Testis (tissue), 5 donors: ENCODE measurements around the gene ARID4B. TPM values are rescaled to one million over a fixed set of nuclear protein-coding genes. Genes with fewer than 3 reads are reported as not detected.
A peak's percentile ranks its signal among the peaks of the same experiment; 100 is the strongest.

Experiments
- DNase-seq: peaks from one replicate; pipeline ENCODE4 v3.0.0-alpha.2; 2019
- H3K27ac ChIP-seq, 2 donors: fragments of 200-600 bp; sonication (generic); one replicate each; pipeline ENCODE4 v1.5.1; 2019
- H3K27me3 ChIP-seq: fragments of 200-600 bp; sonication (generic); one replicate; pipeline ENCODE4 v1.5.1; 2019
- H3K36me3 ChIP-seq: fragments of 200-600 bp; sonication (generic); one replicate; pipeline ENCODE4 v1.5.1; 2017; ENCODE audit warnings: low read depth; ENCODE audit errors: missing control alignments
- H3K4me1 ChIP-seq: fragments of 200-600 bp; sonication (generic); one replicate; pipeline ENCODE4 v1.5.1; 2019
- H3K4me3 ChIP-seq, 2 donors: fragments of 200-600 bp; sonication (generic); one replicate each; pipeline ENCODE4 v1.5.1; 2017 to 2019
- H3K9me3 ChIP-seq: fragments of 200-600 bp; sonication (generic); one replicate; pipeline ENCODE4 v1.5.1; 2017
- POLR2A ChIP-seq: fragments of 450-650 bp; IDR thresholded peaks from one replicate; pipeline ENCODE4 v1.6.1; 2017; ENCODE audit warnings: antibody characterized with exemption, mild to moderate bottlenecking, moderate library complexity
- WGBS, 2 donors: methylation state at CpG; one replicate each; pipeline ENCODE4 v1.1.5; 2018; 5-methylcytosine and 5-hydroxymethylcytosine counted together
- intact Hi-C: fragments of 100-400 bp; cut with DNase I; formaldehyde crosslinking; loops from one replicate; pipeline ENCODE4 v1.15.1; 2023; ENCODE audit warnings: low total_unique reads
- long read RNA-seq, 2 donors: transcript quantifications; one replicate each; lab custom pipeline, GENCODE V29; 2026
- polyA plus RNA-seq: library from polyadenylated mRNA; stranded (reverse); fragments of 350-450 nt; fragmentation: Illumina TruSeq; extraction: RNeasy Lipid Tissue Mini Kit (QIAGEN cat#74804); gene quantifications from one replicate; pipeline ENCODE4 v1.2.3, GENCODE V29; 2014; ENCODE audit warnings: low read depth, low replicate concordance; ENCODE audit not compliant: insufficient read depth
- total RNA-seq, 2 donors: library from RNA; depleted of rRNA; stranded (reverse); fragments of >200 nt; gene quantifications; one replicate each; pipeline ENCODE4 v1.2.3, GENCODE V29; 2016
- TF ChIP-seq, protein P1 (sequence below), 3 experiments: fragments of 450-650 bp in 2 of 3; fragments of 200-600 bp in 1 of 3; sonication (generic) in 1 of 3; IDR thresholded peaks; one replicate each; pipeline ENCODE4 v1.5.1; 2016 to 2019; ENCODE audit warnings: antibody characterized with exemption in 3 of 3, mild to moderate bottlenecking in 2 of 3, moderate library complexity in 1 of 3

Gene ARID4B, protein sequence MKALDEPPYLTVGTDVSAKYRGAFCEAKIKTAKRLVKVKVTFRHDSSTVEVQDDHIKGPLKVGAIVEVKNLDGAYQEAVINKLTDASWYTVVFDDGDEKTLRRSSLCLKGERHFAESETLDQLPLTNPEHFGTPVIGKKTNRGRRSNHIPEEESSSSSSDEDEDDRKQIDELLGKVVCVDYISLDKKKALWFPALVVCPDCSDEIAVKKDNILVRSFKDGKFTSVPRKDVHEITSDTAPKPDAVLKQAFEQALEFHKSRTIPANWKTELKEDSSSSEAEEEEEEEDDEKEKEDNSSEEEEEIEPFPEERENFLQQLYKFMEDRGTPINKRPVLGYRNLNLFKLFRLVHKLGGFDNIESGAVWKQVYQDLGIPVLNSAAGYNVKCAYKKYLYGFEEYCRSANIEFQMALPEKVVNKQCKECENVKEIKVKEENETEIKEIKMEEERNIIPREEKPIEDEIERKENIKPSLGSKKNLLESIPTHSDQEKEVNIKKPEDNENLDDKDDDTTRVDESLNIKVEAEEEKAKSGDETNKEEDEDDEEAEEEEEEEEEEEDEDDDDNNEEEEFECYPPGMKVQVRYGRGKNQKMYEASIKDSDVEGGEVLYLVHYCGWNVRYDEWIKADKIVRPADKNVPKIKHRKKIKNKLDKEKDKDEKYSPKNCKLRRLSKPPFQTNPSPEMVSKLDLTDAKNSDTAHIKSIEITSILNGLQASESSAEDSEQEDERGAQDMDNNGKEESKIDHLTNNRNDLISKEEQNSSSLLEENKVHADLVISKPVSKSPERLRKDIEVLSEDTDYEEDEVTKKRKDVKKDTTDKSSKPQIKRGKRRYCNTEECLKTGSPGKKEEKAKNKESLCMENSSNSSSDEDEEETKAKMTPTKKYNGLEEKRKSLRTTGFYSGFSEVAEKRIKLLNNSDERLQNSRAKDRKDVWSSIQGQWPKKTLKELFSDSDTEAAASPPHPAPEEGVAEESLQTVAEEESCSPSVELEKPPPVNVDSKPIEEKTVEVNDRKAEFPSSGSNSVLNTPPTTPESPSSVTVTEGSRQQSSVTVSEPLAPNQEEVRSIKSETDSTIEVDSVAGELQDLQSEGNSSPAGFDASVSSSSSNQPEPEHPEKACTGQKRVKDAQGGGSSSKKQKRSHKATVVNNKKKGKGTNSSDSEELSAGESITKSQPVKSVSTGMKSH (N-terminal part only)
- total RNA-seq (10 to 100 TPM; 60.0 to 72.4 TPM), polyA plus RNA-seq (11.6 TPM)
- long read RNA-seq, donor 1, partial matches to known transcripts = 20 of 22 reads
- long read RNA-seq, donor 1, other reads (novel, unspliced or antisense) = 0 of 22 reads
- long read RNA-seq, donor 2, full-length matches to known transcripts = 2 of 2 reads
- long read RNA-seq, donor 2, partial matches to known transcripts = 0 of 2 reads
- long read RNA-seq, donor 2, other reads (novel, unspliced or antisense) = 0 of 2 reads

DNA sequence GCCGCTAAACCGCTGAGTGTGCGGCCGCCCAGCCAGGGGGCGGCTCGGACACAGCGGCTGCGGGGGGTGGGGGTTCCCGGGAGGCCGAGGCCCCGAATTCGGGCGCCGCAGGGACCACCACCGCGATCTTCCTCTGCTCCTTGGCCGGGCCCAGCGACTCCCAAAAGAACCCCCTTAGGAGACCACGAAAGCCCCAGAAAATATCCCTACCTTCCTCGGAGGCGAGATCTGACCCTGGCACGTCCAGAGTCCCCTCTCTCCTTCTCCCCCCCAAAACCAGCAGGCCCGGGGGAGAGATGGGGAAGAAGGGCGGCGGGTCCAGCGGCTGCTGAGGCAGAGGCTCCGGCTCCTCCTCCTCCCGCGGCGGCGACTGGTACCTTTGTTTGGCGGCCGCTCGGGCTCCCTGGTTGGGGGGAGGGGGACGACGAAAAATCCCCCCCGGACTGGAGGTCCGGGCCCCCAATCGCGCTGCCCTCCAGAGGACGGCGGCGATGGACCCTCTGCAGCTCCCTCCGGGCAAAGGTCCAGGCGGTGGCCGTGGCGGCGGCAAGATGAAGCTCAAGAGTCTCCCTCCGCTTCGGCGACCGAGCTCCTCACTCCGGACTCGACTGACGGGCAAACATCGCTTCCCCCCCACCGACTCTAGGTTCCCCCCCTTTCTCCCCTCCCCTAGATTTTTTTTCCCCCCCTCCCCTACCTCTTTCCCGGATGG is at the start of gene ARID4B:
TSS of gene ARID4B (minus strand) at position 621 of the 712 bp plus-strand sequence. CDS start 1,260 bp downstream, outside the sequence.
- H3K9me3 ChIP-seq = no peaks in the 10 kb centered on the region
- H3K27ac ChIP-seq = peak within 1 kb of the TSS; percentile 99
- peak; percentile 44 for TF ChIP-seq POLR2A
- TF ChIP-seq, protein P1, sequence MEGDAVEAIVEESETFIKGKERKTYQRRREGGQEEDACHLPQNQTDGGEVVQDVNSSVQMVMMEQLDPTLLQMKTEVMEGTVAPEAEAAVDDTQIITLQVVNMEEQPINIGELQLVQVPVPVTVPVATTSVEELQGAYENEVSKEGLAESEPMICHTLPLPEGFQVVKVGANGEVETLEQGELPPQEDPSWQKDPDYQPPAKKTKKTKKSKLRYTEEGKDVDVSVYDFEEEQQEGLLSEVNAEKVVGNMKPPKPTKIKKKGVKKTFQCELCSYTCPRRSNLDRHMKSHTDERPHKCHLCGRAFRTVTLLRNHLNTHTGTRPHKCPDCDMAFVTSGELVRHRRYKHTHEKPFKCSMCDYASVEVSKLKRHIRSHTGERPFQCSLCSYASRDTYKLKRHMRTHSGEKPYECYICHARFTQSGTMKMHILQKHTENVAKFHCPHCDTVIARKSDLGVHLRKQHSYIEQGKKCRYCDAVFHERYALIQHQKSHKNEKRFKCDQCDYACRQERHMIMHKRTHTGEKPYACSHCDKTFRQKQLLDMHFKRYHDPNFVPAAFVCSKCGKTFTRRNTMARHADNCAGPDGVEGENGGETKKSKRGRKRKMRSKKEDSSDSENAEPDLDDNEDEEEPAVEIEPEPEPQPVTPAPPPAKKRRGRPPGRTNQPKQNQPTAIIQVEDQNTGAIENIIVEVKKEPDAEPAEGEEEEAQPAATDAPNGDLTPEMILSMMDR (IDR thresholded peaks at IDR 0.05) = no peak
- no peak for DNase-seq
- no peaks in the 10 kb centered on the region for H3K27me3 ChIP-seq
- H3K36me3 ChIP-seq = no peaks in the 10 kb centered on the region
- intact Hi-C loops = loop anchor here (10.0 kb wide), 1 partner anchor 223 kb away; no protein-coding TSS in a partner anchor
- peak within 1 kb of the TSS; percentile 96 to 100 for H3K4me3 ChIP-seq
- 1 to 2% methylated on average over 17 to 58 of the region's 58 CpGs for WGBS, 2 donors
- peaks cover 15% of the 10 kb centered on the region for H3K4me1 ChIP-seq

DNA sequence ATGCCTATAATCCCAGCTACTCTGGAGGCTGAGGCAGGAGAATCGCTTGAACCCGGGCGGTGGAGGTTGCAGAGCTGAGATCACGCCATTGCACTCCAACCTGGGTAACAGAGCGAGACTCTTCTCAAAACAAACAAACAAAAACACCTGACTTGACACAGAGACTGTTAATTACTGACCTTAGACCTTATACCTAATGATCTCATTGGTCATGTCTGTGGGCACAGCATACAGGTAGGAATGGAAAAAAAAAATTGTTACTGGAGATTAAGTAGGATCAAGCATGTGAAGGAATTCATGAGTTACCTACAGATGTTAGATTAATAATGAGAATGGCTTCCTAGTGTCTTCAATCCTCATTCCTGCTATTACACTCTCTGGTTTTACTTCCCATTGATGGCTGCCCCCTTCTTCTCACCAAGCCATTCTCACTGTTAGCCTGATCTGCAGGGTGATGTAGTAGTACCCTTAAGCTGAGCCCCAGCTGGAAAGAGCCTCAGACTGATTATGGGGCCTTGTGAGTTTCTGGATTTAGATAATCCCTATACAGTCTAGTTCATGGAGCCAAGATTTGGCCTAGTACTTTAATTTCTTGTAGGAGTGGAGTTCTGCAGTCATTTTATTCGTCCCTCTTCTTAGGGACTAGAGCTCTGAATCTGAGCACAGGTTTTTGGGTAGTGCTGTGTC is 48.1 kb upstream of the ARID4B start:
- WGBS, 2 donors = 95 to 97% methylated on average over 6 of the region's 6 CpGs
- TF ChIP-seq, protein P1 (IDR thresholded peaks at IDR 0.05) = no peak
- TF ChIP-seq POLR2A = no peak
- Histone ChIP-seq H3K27ac (no peak overlapping the region), H3K36me3 (no peaks in the 10 kb centered on the region), H3K27me3 (no peaks in the 10 kb centered on the region), H3K4me1 (no peaks in the 10 kb centered on the region), H3K4me3 (no peak overlapping the region), H3K9me3 (no peaks in the 10 kb centered on the region)
- intact Hi-C loops = no loop called here
- no peak for DNase-seq

DNA sequence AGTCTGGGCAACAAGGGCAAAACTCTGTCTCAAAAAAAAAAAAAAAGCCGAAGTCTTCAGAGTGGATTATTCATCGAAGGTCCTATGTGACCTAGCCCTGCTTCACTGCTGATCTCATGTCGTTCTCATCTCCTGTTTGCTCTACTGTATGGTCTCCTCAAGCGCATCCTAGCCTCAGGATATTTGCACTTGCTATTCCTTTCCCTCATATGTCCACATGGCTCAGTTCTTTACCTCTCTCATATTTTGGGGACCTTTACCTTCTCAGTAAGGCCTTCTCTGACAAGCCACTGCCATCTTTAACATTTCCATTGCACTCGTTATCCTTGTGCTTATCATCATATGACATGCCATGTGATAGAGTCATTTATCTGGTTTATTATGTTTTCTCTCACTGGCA is 41.8 kb upstream of the ARID4B start:
- H3K4me1 ChIP-seq = no peaks in the 10 kb centered on the region
- H3K27ac ChIP-seq = no peak overlapping the region
- WGBS, 2 donors = 89 to 93% methylated on average over 5 of the region's 5 CpGs
- H3K4me3 ChIP-seq = no peak overlapping the region
- H3K27me3 ChIP-seq = no peaks in the 10 kb centered on the region
- TF ChIP-seq, protein P1 (IDR thresholded peaks at IDR 0.05) = no peak
- no peak for TF ChIP-seq POLR2A
- no peaks in the 10 kb centered on the region for H3K36me3 ChIP-seq
- no peak for DNase-seq
- intact Hi-C loops = no loop called here
- no peaks in the 10 kb centered on the region for H3K9me3 ChIP-seq
